Measurements from ENCODE around the gene ZG16. TPM values are rescaled to one million over a fixed set of nuclear protein-coding genes. Genes with fewer than 3 reads are reported as not detected.
A peak's percentile ranks its signal among the peaks of the same experiment; 100 is the strongest.

The ZG16 gene
- total and polyA plus RNA-seq, 12 donors, result 0.01 TPM; not detected in 11

DNA sequence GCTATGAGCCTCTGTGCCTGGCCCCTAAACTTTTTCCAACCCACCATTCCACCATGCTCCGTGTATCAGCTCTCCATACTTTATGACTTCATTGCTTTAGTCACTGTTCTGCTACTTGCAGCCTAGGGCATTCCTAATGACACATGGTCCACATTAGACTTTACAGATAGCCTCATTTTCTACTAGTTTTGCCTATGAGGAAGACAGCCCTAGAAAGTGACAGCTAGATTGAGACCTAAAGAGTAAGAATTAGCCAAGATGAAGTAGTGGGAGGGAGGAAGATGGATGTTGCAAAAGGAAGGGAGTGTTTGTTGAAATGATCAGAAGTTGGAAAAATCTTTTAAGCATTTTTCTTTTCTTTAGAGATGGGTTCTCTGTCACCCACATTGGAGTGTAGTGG, 43.3 kb upstream of the ZG16 start:
- intact Hi-C loops (cut with DNase I), result no loop called here
- TF ChIP-seq, protein P1, sequence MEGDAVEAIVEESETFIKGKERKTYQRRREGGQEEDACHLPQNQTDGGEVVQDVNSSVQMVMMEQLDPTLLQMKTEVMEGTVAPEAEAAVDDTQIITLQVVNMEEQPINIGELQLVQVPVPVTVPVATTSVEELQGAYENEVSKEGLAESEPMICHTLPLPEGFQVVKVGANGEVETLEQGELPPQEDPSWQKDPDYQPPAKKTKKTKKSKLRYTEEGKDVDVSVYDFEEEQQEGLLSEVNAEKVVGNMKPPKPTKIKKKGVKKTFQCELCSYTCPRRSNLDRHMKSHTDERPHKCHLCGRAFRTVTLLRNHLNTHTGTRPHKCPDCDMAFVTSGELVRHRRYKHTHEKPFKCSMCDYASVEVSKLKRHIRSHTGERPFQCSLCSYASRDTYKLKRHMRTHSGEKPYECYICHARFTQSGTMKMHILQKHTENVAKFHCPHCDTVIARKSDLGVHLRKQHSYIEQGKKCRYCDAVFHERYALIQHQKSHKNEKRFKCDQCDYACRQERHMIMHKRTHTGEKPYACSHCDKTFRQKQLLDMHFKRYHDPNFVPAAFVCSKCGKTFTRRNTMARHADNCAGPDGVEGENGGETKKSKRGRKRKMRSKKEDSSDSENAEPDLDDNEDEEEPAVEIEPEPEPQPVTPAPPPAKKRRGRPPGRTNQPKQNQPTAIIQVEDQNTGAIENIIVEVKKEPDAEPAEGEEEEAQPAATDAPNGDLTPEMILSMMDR (IDR thresholded peaks at IDR 0.05), result no peak

DNA sequence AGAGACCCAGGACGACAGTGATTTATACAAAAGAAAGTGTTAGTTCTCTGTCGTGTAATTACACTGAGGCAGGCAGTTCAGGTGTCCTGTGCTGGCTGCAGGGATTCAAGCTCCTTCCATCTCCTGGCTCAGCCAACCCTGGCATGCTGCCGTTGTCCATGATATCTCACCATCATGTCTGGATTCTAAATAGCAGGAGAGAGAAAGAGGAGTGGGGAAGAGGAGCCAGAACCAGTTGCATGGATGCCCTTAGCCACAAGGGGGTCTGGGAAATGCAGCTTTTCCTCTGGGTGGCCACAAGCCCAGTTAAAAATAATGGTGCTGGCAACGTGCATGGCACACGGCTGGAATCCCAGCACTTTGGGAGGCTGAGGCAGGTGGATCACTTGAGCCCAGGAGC, 41.9 kb upstream of the ZG16 start:
- Histone ChIP-seq H3K4me3 (no peak overlapping the region), H3K36me3 (no peaks in the 10 kb centered on the region), H3K4me1 (peaks cover 0 to 31% (median 0%) of the 10 kb centered on the region in 9 donors), H3K27me3 (peaks cover 0 to 21% (median 11%) of the 10 kb centered on the region in 7 donors), H3K9me3 (no peaks in the 10 kb centered on the region), H3K27ac (no peak overlapping the region)
- whole genome bisulfite sequencing, 2 donors, result 41 to 42% methylated on average over 5 of the region's 5 CpGs
- ATAC-seq (no peak), DNase-seq (no peak)
- TF ChIP-seq, protein P1 (IDR thresholded peaks at IDR 0.05), result no peak
- intact Hi-C loops (cut with DNase I), result no loop called here

More for the DNA sequence above, 43.3 kb upstream of the ZG16 start:
- H3K27ac ChIP-seq, result no peak overlapping the region
- H3K4me3 ChIP-seq, result no peak overlapping the region
- ATAC-seq (no peak), DNase-seq (no peak)
- peaks cover 0 to 26% (median 0%) of the 10 kb centered on the region in 9 donors for H3K4me1 ChIP-seq
- no peaks in the 10 kb centered on the region for H3K36me3 ChIP-seq
- no peaks in the 10 kb centered on the region for H3K9me3 ChIP-seq
- H3K27me3 ChIP-seq, result peaks cover 0 to 21% (median 11%) of the 10 kb centered on the region in 7 donors
- 0 to 66% methylated on average over 1 of the region's 1 CpG for WGBS, 2 donors

DNA sequence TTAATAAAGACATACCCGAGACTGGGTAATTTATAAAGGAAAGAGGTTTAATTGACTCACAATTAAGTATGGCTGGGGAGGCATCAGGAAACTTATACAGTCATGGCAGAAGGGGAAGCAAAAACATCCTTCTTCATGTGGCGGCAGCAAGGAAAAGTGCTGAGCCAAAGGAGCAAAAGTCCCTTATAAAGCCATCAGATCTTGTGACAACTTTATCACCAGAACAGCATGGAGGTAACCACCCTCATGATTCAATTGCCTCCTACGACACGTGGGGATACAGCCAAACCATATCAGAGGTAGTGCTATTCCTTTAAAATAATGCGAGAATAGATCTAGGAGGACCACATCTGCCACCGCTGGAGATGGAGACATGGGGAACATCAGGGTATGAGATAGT, 41.3 kb upstream of the ZG16 start:
- Histone ChIP-seq H3K27me3 (peaks cover 0 to 21% (median 11%) of the 10 kb centered on the region in 7 donors), H3K27ac (no peak overlapping the region), H3K4me1 (peaks cover 0 to 34% (median 0%) of the 10 kb centered on the region in 9 donors), H3K9me3 (no peaks in the 10 kb centered on the region), H3K4me3 (no peak overlapping the region), H3K36me3 (no peaks in the 10 kb centered on the region)
- intact Hi-C loops (cut with DNase I), result no loop called here
- 71 to 76% methylated on average over 6 of the region's 6 CpGs for WGBS, 2 donors
- TF ChIP-seq, protein P1 (IDR thresholded peaks at IDR 0.05), result no peak
- DNase-seq, result no peak
- ATAC-seq, result no peak

DNA sequence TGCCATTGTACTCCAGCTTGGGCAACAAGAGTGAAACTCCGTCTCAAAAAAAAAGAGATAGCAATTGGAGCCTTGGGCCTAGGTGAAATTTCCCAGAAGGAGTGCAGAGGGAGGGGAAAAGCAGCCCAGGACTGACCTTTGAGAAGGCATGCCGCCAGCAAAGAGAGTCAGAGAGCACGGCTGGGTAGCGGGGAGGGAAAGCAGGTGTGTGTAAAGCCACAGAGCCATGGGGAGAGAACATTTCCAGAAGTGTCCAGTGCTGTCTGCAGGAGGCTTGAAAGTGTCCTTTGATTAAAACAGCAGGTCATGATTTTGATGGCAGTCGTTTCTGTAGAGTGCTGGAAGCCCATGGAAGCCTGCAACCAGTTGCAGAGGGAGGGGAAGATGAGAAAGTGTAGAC, 40.3 kb upstream of the ZG16 start:
- TF ChIP-seq, protein P1 (IDR thresholded peaks at IDR 0.05), result no peak
- no peak for ATAC-seq
- no peak for DNase-seq
- Histone ChIP-seq H3K36me3 (no peaks in the 10 kb centered on the region), H3K27me3 (peaks cover 0 to 21% (median 11%) of the 10 kb centered on the region in 7 donors), H3K9me3 (no peaks in the 10 kb centered on the region), H3K4me1 (peaks cover 0 to 40% (median 0%) of the 10 kb centered on the region in 9 donors), H3K27ac (peak overlapping the region in 1 of 10 donors; percentile 53), H3K4me3 (no peak overlapping the region)
- intact Hi-C loops (cut with DNase I), result no loop called here
- 50 to 72% methylated on average over 5 of the region's 5 CpGs for WGBS, 2 donors
